Suprapubic skin (tissue), 3 donors: ENCODE data around the gene DUOXA2.

Experiments used
- CTCF ChIP-seq, 2 donors: fragments of 200-600 bp in 1 of 2; fragments of 450-650 bp in 1 of 2; sonication (generic) in 1 of 2; IDR thresholded peaks; one replicate each; pipeline ENCODE4 v1.5.1; 2016 to 2019; ENCODE audit warnings: antibody characterized with exemption in 2 of 2, mild to moderate bottlenecking in 1 of 2, moderate library complexity in 1 of 2
- EP300 ChIP-seq: sonication (generic); formaldehyde crosslinking; IDR thresholded peaks from one replicate; pipeline ENCODE4 v1.6.1; 2017; ENCODE audit warnings: antibody characterized with exemption
- POLR2A ChIP-seq, 2 donors: fragments of 450-650 bp; IDR thresholded peaks; one replicate each; pipeline ENCODE4 v1.6.1; 2017; ENCODE audit warnings: antibody characterized with exemption in 2 of 2, mild to moderate bottlenecking in 2 of 2, moderate library complexity in 2 of 2

- no peak for TF ChIP-seq CTCF (IDR thresholded peaks at IDR 0.05)
- no peak for TF ChIP-seq POLR2A (IDR thresholded peaks at IDR 0.05)
- no peak for TF ChIP-seq EP300
Observed at GRCh38 chr15:45164914-45165313, 50.8 kb downstream of the DUOXA2 start.
